Neural cell (in vitro differentiated cells): Measurements from ENCODE around the gene CRIP1. TPM values are rescaled to one million over a fixed set of nuclear protein-coding genes. Genes with fewer than 3 reads are reported as not detected.
A peak's percentile ranks its signal among the peaks of the same experiment; 100 is the strongest.

Experiments used
- H2AFZ ChIP-seq: fragments of 200-600, 300-800 bp; sonication (generic), shearing (Covaris generic); 2 replicates; pipeline ENCODE4 v1.6.0; 2014; ENCODE audit warnings: low read depth, mild to moderate bottlenecking, antibody characterized with exemption, low read length, moderate library complexity
- H3F3A ChIP-seq: fragments of 200-600 bp; shearing (Covaris generic); 2 replicates; pipeline ENCODE4 v1.6.1; 2016; ENCODE audit warnings: mild to moderate bottlenecking, moderate library complexity, mixed read lengths, antibody characterized with exemption, low read length; ENCODE audit not compliant: insufficient read depth, poor library complexity, severe bottlenecking
- H3K27ac ChIP-seq: fragments of 200-600, 300-800 bp; sonication (generic), shearing (Covaris generic); 2 replicates; pipeline ENCODE4 v1.5.1; 2014; ENCODE audit warnings: mild to moderate bottlenecking, low read length, moderate library complexity
- H3K27me3 ChIP-seq: fragments of 300-800, 200-600 bp; sonication (generic), shearing (Covaris generic); 2 replicates; pipeline ENCODE4 v1.6.0; 2014; ENCODE audit warnings: mild to moderate bottlenecking, low read depth, low read length, moderate library complexity; ENCODE audit not compliant: insufficient read depth
- H3K36me3 ChIP-seq: fragments of 300-800, 200-600 bp; sonication (generic), shearing (Covaris generic); 2 replicates; pipeline ENCODE4 v1.5.1; 2014; ENCODE audit warnings: mild to moderate bottlenecking, antibody characterized with exemption, low read length, moderate library complexity; ENCODE audit not compliant: insufficient read depth
- H3K4me2 ChIP-seq: fragments of 300-800, 200-600 bp; sonication (generic), shearing (Covaris generic); 2 replicates; pipeline ENCODE4 v1.6.0; 2014; ENCODE audit warnings: mild to moderate bottlenecking, low read length
- H3K4me3 ChIP-seq: fragments of 300-800, 200-600 bp; sonication (generic), shearing (Covaris generic); 2 replicates; pipeline ENCODE4 v1.5.1; 2014; ENCODE audit warnings: mild to moderate bottlenecking, low read length, moderate library complexity
- H3K79me2 ChIP-seq: fragments of 200-600 bp; shearing (Covaris generic); replicated peaks from 2 replicates; pipeline ENCODE4 v1.6.0; 2014; ENCODE audit warnings: mild to moderate bottlenecking, low read length, moderate library complexity; ENCODE audit not compliant: insufficient read depth
- H3K9ac ChIP-seq: fragments of 300-800, 200-600 bp; sonication (generic), shearing (Covaris generic); 2 replicates; pipeline ENCODE4 v1.6.1; 2016; ENCODE audit warnings: mild to moderate bottlenecking, low read length, mixed read lengths
- H3K9me2 ChIP-seq: fragments of 200-600 bp; shearing (Covaris generic); 2 replicates; pipeline ENCODE4 v1.6.1; 2016; ENCODE audit warnings: mild to moderate bottlenecking, low read length, mixed read lengths; ENCODE audit not compliant: insufficient read depth
- H3K9me3 ChIP-seq: fragments of 200-600, 300-800 bp; sonication (generic), shearing (Covaris generic); 2 replicates; pipeline ENCODE4 v1.6.1; 2016; ENCODE audit warnings: mild to moderate bottlenecking, mixed run types, low read length, moderate library complexity, mixed read lengths
- H4K20me1 ChIP-seq: fragments of 200-600 bp; shearing (Covaris generic); 2 replicates; pipeline ENCODE4 v1.6.1; 2016; ENCODE audit warnings: mild to moderate bottlenecking, mixed run types; ENCODE audit not compliant: insufficient read depth
- EZH2 ChIP-seq: fragments of 200-600, 300-800 bp; shearing (Covaris generic), sonication (generic); IDR thresholded peaks from 2 replicates; pipeline ENCODE4 v1.6.1; 2014; ENCODE audit warnings: antibody characterized with exemption, low read length, borderline replicate concordance, mild to moderate bottlenecking; ENCODE audit not compliant: insufficient read depth, poor library complexity, severe bottlenecking
- MXI1 ChIP-seq: fragments of 450-650 bp; conservative IDR thresholded peaks from 2 replicates; pipeline ENCODE4 v1.6.1; 2014; ENCODE audit warnings: antibody characterized with exemption, mild to moderate bottlenecking; ENCODE audit not compliant: poor library complexity, severe bottlenecking
- POLR2AphosphoS5 ChIP-seq: IDR thresholded peaks from 2 replicates; pipeline ENCODE4 v1.6.1; 2012
- TAF1 ChIP-seq: IDR thresholded peaks from 2 replicates; pipeline ENCODE4 v1.6.1; 2012; ENCODE audit warnings: low read depth
- polyA plus RNA-seq: library from polyadenylated mRNA; depleted of rRNA; stranded (reverse); fragments of >200 nt; gene quantifications from 2 replicates; pipeline ENCODE4 v1.2.3, GENCODE V29; 2014
- TF ChIP-seq, protein P1 (sequence below): fragments of 450-650 bp; IDR thresholded peaks from 2 replicates; pipeline ENCODE4 v1.5.1; 2014; ENCODE audit warnings: antibody characterized with exemption, mild to moderate bottlenecking, moderate library complexity; ENCODE audit not compliant: poor library complexity, severe bottlenecking
- TF ChIP-seq, protein P2 (sequence below): IDR thresholded peaks from 2 replicates; pipeline ENCODE4 v1.6.1; 2012; ENCODE audit warnings: borderline replicate concordance

Gene CRIP1
- polyA plus RNA-seq, 1 donor from 2014 or later = 0.58 TPM

DNA sequence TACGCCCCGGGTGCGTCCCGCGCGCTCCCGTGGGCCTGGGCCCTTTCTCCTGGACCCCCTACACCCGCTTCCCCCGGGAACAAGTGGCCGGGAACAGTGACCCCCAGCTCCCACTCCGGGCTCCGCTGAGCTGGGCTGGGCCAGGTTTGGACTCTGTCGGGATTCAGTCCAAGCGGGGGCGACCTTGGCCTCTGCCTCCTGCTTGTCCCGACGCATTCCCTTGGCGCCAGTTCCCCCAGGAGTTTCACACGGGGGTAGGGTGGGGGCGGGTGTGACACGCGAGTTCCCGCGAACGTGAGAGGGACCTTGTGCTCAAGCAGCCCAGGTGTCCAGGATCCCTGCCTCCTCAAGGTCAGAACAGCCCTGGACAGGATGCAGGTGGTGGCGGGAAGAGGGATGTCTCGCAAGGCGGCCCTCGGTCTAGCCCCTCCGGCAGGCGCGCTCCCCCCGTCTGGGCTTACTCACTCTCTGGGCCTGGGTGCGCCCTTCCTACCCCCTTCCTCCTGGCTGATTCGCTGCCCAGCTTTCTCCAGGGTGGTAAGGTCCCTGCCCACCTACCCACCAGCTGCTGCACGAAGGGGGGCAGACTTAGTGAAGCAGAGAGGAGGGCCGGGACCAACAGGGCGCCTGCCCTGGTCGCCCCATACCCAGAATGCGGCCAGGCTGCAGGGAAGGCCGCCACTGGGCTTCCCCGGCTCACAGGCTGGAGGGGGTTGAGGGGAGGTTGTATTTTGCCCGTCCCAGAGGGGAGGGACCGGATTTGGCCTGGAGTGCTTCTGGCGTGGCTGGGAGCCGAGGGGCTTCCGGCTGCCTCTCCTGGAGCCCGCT lies 11.2 kb upstream of the CRIP1 start:
- Histone ChIP-seq H3K27me3 (no peaks in the 10 kb centered on the region), H3F3A (no peaks in the 10 kb centered on the region), H3K9ac (peak overlapping the region; percentile 87), H3K4me3 (peak overlapping the region; percentile 96), H3K9me3 (no peaks in the 10 kb centered on the region), H4K20me1 (no peaks in the 10 kb centered on the region), H3K9me2 (no peaks in the 10 kb centered on the region), H3K4me2 (peak overlapping the region; percentile 82), H3K79me2 (peaks cover 28% of the 10 kb centered on the region), H3K36me3 (no peaks in the 10 kb centered on the region), H3K27ac (peak overlapping the region; percentile 45), H2AFZ (no peak overlapping the region)
- TF ChIP-seq, protein P1, sequence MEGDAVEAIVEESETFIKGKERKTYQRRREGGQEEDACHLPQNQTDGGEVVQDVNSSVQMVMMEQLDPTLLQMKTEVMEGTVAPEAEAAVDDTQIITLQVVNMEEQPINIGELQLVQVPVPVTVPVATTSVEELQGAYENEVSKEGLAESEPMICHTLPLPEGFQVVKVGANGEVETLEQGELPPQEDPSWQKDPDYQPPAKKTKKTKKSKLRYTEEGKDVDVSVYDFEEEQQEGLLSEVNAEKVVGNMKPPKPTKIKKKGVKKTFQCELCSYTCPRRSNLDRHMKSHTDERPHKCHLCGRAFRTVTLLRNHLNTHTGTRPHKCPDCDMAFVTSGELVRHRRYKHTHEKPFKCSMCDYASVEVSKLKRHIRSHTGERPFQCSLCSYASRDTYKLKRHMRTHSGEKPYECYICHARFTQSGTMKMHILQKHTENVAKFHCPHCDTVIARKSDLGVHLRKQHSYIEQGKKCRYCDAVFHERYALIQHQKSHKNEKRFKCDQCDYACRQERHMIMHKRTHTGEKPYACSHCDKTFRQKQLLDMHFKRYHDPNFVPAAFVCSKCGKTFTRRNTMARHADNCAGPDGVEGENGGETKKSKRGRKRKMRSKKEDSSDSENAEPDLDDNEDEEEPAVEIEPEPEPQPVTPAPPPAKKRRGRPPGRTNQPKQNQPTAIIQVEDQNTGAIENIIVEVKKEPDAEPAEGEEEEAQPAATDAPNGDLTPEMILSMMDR = no peak
- TF ChIP-seq, protein P2, sequence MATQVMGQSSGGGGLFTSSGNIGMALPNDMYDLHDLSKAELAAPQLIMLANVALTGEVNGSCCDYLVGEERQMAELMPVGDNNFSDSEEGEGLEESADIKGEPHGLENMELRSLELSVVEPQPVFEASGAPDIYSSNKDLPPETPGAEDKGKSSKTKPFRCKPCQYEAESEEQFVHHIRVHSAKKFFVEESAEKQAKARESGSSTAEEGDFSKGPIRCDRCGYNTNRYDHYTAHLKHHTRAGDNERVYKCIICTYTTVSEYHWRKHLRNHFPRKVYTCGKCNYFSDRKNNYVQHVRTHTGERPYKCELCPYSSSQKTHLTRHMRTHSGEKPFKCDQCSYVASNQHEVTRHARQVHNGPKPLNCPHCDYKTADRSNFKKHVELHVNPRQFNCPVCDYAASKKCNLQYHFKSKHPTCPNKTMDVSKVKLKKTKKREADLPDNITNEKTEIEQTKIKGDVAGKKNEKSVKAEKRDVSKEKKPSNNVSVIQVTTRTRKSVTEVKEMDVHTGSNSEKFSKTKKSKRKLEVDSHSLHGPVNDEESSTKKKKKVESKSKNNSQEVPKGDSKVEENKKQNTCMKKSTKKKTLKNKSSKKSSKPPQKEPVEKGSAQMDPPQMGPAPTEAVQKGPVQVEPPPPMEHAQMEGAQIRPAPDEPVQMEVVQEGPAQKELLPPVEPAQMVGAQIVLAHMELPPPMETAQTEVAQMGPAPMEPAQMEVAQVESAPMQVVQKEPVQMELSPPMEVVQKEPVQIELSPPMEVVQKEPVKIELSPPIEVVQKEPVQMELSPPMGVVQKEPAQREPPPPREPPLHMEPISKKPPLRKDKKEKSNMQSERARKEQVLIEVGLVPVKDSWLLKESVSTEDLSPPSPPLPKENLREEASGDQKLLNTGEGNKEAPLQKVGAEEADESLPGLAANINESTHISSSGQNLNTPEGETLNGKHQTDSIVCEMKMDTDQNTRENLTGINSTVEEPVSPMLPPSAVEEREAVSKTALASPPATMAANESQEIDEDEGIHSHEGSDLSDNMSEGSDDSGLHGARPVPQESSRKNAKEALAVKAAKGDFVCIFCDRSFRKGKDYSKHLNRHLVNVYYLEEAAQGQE = peak; percentile 27
- TF ChIP-seq POLR2AphosphoS5 = peak; percentile 12
- no peak for TF ChIP-seq MXI1

DNA sequence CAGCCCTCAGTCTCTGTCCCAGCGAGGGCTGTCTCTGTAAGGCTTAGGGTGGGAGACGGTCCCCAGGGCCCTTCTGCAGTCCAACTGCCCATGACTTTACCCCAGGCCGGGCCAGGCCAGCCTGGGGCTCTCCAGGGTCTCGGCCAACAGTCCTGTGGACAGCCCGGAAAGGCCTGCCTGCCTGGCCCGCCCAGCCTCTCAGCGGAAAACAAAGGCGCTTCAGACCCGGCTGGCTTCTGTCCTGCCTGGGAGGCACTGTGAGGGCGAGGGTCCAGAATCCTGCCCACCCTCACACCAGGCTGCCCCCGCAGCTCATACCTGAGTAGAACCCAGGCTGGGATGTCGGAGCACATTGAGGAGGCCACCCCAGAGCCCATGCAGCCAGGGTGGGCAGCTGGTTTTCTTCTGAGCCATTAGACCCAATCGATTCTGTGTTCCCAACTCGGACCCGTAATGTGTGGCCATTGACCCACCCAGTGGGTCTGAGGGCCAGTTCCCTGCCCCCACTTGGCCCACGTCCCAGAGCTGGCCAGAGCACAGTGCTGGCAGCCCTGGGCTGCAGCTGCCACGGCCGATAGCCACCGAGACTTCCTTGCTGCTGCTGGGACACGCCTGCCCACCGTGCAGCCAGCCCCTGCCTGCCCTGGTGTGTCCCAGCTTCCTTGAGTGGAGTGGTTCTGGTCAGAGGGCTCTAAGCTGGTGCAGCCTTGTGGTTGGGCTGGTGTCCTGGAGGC lies 10.4 kb upstream of the CRIP1 start:
- TF ChIP-seq EZH2 = no peak
- TF ChIP-seq TAF1 = no peak
- TF ChIP-seq, protein P1 = no peak
- Histone ChIP-seq H2AFZ (no peak overlapping the region), H3K9ac (peak overlapping the region; percentile 87), H3K27me3 (no peaks in the 10 kb centered on the region), H3K36me3 (no peaks in the 10 kb centered on the region), H3K9me3 (no peaks in the 10 kb centered on the region), H3K79me2 (peaks cover 28% of the 10 kb centered on the region), H3F3A (no peaks in the 10 kb centered on the region), H3K27ac (peak overlapping the region; percentile 45), H3K4me3 (peak overlapping the region; percentile 96), H3K4me2 (peak overlapping the region; percentile 82), H3K9me2 (no peaks in the 10 kb centered on the region), H4K20me1 (no peaks in the 10 kb centered on the region)
